ENCODE measurements around the gene OTOG. TPM values are rescaled to one million over a fixed set of nuclear protein-coding genes. Genes with fewer than 3 reads are reported as not detected.

The OTOG gene
- total RNA-seq, 1 donor from 2014 or later, result not detected

DNA sequence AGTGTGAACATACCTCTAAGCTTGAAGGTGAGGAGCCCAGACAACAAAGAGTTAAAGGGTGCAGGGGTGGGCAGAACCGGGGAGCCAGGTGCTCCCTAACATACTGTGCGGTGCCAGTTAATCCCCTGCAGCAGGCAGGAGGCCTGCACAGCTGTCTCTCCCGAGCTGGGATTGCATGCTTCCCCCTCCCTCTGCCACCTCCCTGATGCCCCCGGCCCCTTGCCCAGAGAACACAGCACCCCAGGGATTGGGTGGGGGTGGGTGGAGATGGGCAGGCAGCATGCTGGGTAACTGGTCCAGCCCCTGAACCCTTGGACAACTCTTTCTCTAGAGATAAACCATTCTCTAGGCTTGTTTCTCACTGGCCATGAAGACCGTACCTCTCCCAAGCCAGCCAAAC is 104.6 kb downstream of the OTOG start:
- H3K9me3 ChIP-seq, result peaks cover 0 to 4% of the 10 kb centered on the region in 2 donors
- no peak overlapping the region for H3K4me3 ChIP-seq
- no peak for DNase-seq (ENCODE audit: low spot score in 2 of 2)
- H3K27me3 ChIP-seq, result no peaks in the 10 kb centered on the region
- H3K27ac ChIP-seq, result no peak overlapping the region
- no peaks in the 10 kb centered on the region for H3K36me3 ChIP-seq
- TF ChIP-seq, protein P1, sequence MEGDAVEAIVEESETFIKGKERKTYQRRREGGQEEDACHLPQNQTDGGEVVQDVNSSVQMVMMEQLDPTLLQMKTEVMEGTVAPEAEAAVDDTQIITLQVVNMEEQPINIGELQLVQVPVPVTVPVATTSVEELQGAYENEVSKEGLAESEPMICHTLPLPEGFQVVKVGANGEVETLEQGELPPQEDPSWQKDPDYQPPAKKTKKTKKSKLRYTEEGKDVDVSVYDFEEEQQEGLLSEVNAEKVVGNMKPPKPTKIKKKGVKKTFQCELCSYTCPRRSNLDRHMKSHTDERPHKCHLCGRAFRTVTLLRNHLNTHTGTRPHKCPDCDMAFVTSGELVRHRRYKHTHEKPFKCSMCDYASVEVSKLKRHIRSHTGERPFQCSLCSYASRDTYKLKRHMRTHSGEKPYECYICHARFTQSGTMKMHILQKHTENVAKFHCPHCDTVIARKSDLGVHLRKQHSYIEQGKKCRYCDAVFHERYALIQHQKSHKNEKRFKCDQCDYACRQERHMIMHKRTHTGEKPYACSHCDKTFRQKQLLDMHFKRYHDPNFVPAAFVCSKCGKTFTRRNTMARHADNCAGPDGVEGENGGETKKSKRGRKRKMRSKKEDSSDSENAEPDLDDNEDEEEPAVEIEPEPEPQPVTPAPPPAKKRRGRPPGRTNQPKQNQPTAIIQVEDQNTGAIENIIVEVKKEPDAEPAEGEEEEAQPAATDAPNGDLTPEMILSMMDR (IDR thresholded peaks at IDR 0.05), result no peak
- H3K4me1 ChIP-seq, result no peaks in the 10 kb centered on the region
- intact Hi-C loops (cut with DNase I), result no loop called here

DNA sequence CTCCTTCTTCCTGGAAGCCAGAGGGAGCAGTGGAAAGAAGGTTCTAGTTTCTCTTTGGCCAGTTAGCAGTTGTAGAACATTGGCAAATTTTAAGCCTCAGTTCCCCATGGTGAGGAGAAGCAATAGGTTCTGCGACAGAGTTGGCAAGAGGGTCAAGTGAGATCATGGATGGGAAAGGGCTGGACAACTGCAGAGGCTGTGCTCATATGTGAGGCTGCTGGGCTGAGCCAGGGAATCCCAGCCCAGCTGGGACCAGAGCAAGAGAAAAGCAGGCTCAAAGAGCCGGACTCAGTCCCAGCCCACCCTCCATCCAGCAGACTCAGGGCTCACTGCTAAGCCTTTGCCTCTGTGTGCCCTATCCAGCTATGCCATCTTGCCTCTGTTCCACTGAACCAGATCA is 105.5 kb downstream of the OTOG start:
- TF ChIP-seq, protein P1 (IDR thresholded peaks at IDR 0.05), result no peak

DNA sequence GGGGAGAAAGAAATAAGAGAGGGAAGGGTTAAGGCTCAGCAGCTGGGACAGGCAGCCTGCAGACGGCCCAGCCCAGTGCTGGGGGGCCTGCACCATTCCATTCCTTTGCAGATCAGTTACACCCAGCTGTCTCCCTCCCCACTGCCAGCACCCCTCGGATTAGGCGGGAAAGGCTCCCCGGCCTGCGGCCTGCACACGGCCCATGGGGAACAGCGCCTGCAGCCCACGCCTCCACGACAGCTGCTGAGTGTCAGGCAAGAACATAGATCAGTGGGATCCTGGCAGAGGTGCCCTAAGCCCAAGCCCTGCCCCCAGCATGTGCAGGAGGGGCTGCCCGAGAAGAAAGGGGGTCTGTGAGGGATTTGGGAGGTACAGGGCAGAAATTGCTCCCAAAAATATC is 106.6 kb downstream of the OTOG start:
- Histone ChIP-seq H3K4me1 (no peaks in the 10 kb centered on the region), H3K4me3 (no peak overlapping the region), H3K27ac (no peak overlapping the region), H3K36me3 (no peaks in the 10 kb centered on the region), H3K27me3 (no peaks in the 10 kb centered on the region), H3K9me3 (peaks cover 0 to 4% of the 10 kb centered on the region in 2 donors)
- no peak for DNase-seq (ENCODE audit: low spot score in 2 of 2)
- TF ChIP-seq, protein P1 (IDR thresholded peaks at IDR 0.05), result no peak
- intact Hi-C loops (cut with DNase I), result no loop called here

More for the DNA sequence above, 105.5 kb downstream of the OTOG start:
- Histone ChIP-seq H3K4me3 (no peak overlapping the region), H3K36me3 (no peaks in the 10 kb centered on the region), H3K27ac (no peak overlapping the region), H3K27me3 (no peaks in the 10 kb centered on the region), H3K4me1 (no peaks in the 10 kb centered on the region), H3K9me3 (peaks cover 0 to 4% of the 10 kb centered on the region in 2 donors)
- intact Hi-C loops (cut with DNase I), result no loop called here
- no peak for DNase-seq (ENCODE audit: low spot score in 2 of 2)

DNA sequence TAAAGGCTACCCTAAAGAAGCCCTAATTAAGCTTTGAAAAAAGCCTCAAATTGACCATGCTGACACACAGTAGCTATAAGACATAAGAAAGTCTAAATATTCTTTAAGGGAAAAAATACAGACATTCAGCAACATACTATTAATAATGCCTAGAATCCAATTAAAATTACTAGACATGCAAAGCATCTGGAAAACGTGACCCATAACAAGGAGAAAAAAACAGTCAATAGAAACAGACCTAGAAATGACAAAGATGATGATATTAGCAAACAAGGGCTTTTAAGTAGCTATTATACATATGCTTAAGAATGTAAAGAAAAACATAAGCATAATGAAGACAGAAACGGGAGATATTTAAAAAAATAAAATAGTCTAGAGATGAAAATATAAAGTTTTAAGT is 108.6 kb downstream of the OTOG start:
- H3K4me3 ChIP-seq, result no peak overlapping the region
- TF ChIP-seq, protein P1 (IDR thresholded peaks at IDR 0.05), result no peak
- DNase-seq (ENCODE audit: low spot score in 2 of 2), result no peak
- intact Hi-C loops (cut with DNase I), result no loop called here
- no peaks in the 10 kb centered on the region for H3K36me3 ChIP-seq
- H3K4me1 ChIP-seq, result no peaks in the 10 kb centered on the region
- peaks cover 0 to 4% of the 10 kb centered on the region in 2 donors for H3K9me3 ChIP-seq
- H3K27ac ChIP-seq, result no peak overlapping the region
- no peaks in the 10 kb centered on the region for H3K27me3 ChIP-seq

DNA sequence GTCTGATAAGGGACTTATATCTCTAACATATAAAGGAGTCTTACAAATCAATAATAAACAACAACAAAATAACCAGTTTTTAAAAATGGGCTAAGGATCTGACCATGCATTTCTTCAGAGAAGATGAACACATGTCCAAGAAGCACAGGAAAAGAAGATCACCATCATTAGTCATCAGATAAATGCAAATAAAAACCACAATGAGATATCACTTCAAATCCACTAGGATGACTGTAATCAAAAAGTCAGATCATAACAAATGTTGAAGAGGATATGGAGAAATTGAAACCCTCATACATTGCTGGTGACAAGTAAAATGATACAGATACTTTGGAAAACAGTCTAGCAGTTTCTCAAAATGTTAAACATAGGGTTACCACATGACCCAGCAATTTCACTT is 111.2 kb downstream of the OTOG start:
- Histone ChIP-seq H3K36me3 (no peaks in the 10 kb centered on the region), H3K9me3 (peaks cover 0 to 4% of the 10 kb centered on the region in 2 donors), H3K4me1 (no peaks in the 10 kb centered on the region), H3K27me3 (no peaks in the 10 kb centered on the region), H3K4me3 (no peak overlapping the region), H3K27ac (no peak overlapping the region)
- intact Hi-C loops (cut with DNase I), result no loop called here
- DNase-seq (ENCODE audit: low spot score in 2 of 2), result no peak
- TF ChIP-seq, protein P1 (IDR thresholded peaks at IDR 0.05), result no peak

DNA sequence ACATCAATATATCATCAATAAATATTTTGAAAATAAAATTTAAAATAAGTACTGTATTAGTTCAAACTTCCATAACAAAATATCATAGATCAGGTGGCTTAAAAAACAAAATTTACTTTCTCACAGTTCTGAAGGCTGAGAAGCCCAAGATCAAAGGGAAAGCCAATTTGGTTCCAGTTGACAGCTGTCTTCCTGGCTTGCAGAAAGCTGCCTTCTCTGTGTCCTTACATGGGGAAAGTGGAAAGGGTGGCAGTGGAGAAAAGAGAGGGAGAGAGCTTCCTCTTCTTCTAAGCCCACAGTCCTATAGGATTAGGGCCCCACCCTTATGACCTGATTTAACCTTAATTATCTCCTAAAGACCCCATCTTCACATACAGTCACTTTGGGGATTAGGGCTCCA is 121.1 kb downstream of the OTOG start:
- Histone ChIP-seq H3K4me1 (no peaks in the 10 kb centered on the region), H3K27me3 (no peaks in the 10 kb centered on the region), H3K27ac (no peak overlapping the region), H3K4me3 (no peak overlapping the region), H3K9me3 (no peaks in the 10 kb centered on the region), H3K36me3 (no peaks in the 10 kb centered on the region)
- DNase-seq (ENCODE audit: low spot score in 2 of 2), result no peak
- intact Hi-C loops (cut with DNase I), result no loop called here
- TF ChIP-seq, protein P1 (IDR thresholded peaks at IDR 0.05), result no peak

Data from ascending aorta (tissue), 2 donors.